ENCODE measurements around the gene XPC. TPM values are rescaled to one million over a fixed set of nuclear protein-coding genes. Genes with fewer than 3 reads are reported as not detected.
"Not testable (repeated sequence)": the region's sequence is repeated elsewhere in the genome, so short reads cannot be mapped to it uniquely, and the experiment has no call there.

The XPC gene
- polyA plus RNA-seq (ENCODE audit: insufficient read length in 12 of 12) = 10 to 100 TPM in 11 of 12 donors, not detected in 1; 15.9 to 38.1 (median 21.5) TPM
- long read RNA-seq, donor 1, partial matches to known transcripts = 237 of 388 reads
- long read RNA-seq, donor 1, other reads (novel, unspliced or antisense) = 149 of 388 reads
- long read RNA-seq, donor 2, partial matches to known transcripts = 0 of 2 reads
- long read RNA-seq, donor 2, other reads (novel, unspliced or antisense) = 0 of 2 reads
- long read RNA-seq, donor 3, partial matches to known transcripts = 0 of 2 reads
- long read RNA-seq, donor 3, other reads (novel, unspliced or antisense) = 0 of 2 reads
- long read RNA-seq, donor 4, partial matches to known transcripts = 48 of 101 reads
- long read RNA-seq, donor 4, other reads (novel, unspliced or antisense) = 53 of 101 reads
- long read RNA-seq, donor 5, partial matches to known transcripts = 0 of 4 reads
- long read RNA-seq, donor 5, other reads (novel, unspliced or antisense) = 0 of 4 reads
- long read RNA-seq, donor 6, partial matches to known transcripts = 0 of 1 reads
- long read RNA-seq, donor 6, other reads (novel, unspliced or antisense) = 0 of 1 reads
- long read RNA-seq, donor 7 = 0 reads
- long read RNA-seq, donor 8, partial matches to known transcripts = 0 of 3 reads
- long read RNA-seq, donor 8, other reads (novel, unspliced or antisense) = 0 of 3 reads
- long read RNA-seq, donor 9, partial matches to known transcripts = 97 of 216 reads
- long read RNA-seq, donor 9, other reads (novel, unspliced or antisense) = 119 of 216 reads
- long read RNA-seq, donor 10, partial matches to known transcripts = 0 of 1 reads
- long read RNA-seq, donor 10, other reads (novel, unspliced or antisense) = 0 of 1 reads
- long read RNA-seq, donor 11, partial matches to known transcripts = 133 of 297 reads
- long read RNA-seq, donor 11, other reads (novel, unspliced or antisense) = 163 of 297 reads

DNA sequence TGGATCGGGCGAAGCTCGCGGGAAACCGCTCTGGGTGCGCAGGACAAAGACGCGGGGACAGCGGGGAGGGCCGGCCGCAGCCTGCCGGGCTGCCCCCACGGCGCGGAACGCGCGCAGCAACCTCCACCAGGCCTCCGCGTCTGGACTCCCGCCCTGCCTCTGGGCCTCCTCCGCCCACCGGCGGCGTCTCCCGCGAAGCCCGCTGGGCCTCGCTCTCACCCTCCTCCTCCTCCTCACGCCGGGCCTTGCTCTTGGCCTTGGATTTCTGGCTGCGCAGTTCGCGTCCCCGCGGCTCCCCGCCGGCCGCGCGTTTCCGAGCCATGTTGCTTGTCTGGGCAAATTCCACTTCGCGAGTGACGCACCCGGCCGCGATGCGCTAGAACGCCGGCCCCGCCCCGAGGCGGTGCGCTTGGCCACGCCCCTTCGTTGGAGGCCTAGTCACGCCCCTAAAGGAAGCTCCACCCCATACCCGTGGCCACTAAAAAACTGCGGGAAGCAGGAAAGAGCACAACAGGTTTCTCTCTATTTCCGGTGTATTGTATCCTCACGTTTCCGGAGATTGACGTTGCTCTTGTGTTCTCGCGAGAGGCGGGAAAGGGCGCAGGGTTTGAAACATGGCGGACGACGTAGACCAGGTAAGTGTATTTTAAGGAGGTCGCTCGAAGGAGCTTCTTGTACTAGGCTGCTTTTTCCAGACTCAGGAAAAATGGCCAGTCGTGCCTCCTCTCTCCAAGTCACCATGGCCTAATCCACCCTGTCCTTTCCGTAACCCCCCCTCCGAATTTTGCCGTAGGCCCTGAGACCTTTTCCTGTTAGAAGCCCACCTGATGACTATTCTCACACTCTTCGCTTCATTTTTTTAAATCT is at the start of gene XPC, which contains the start of gene LSM3:
XPC (minus strand) TSS at position 355 of the 867 bp plus-strand sequence; CDS start at position 322, 33 bp downstream.
LSM3 (plus strand) TSS at position 571 of the 867 bp plus-strand sequence; CDS start at position 615, 44 bp downstream.
- peak; percentile 98 for DNase-seq

DNA sequence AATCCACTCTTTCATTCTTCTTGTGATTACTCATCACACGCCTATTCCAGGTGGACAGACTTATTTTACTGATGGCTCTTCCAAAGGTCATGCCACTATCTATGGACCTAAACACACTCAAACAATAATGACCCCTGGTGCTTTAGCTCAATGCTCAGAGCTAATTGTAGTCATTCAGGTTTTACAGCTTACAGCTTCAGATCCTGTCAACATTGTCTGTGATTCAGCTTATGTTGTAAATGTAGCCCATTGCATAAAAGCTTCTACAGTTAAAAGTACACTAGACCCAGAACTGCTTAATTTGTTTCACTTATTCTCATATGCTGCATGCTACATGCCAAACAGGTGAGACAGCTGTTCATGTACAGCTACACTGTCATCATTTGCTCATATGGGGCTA is 49.5 kb upstream of the XPC start:
- DNase-seq = no peak

DNA sequence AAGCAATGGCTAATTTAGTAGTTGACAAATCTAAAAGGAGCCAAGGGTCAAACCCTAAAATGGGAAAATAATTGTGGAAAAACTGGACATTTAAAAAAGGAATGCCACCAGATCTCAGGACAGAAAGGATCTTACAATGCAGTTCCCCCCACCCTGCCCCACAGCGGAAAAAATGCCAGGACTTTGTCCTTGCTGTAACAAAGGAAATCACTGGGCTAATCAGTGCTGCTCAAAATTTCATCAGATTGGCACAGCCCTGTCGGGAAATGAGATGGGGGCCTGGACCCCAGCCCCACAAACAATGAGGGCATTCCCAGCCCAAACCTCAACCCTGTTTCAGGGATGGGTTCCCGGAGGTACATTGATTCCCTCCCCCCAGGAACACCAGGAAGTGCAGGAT is 48.0 kb upstream of the XPC start:
- not testable (repeated sequence) for DNase-seq

DNA sequence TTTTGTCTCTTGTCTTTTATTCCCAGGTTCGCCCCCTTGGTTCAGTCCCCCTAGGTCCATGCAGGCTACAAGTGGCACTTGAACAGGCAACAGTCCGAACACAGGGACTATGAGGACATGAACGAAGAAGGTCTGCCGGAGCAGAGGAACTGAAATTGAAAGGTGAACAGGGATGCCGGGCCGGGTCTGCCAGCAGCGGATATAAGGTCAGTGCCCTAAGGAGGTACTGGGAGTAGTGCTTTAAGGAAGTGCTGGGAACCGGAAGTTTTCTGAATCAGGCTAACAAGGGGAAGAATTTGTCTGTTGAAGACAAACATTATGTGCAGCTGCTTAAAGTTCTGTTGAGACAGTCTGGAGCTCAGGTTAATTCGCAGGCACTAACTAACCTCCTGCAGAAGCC is 47.0 kb upstream of the XPC start:
- no peak for DNase-seq

DNA sequence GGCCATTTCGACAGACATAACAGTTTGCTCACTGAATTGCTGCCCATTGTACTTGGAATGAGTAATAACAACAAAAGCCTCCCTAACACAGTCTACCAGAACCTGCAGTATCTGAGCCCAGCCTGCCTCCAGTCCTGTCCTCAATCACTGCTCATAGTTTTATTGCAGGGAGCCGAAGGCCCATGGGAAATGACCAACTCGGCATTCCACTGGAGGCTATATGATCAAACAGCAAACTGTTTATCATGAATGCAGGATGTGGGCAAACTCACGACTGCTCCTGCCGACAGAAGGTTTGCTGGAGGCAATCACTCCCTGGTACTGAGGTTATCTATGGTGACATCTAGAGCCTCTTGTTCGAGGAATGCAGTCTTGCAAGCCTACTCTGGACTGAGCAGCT is 46.5 kb upstream of the XPC start:
- DNase-seq = no peak

DNA sequence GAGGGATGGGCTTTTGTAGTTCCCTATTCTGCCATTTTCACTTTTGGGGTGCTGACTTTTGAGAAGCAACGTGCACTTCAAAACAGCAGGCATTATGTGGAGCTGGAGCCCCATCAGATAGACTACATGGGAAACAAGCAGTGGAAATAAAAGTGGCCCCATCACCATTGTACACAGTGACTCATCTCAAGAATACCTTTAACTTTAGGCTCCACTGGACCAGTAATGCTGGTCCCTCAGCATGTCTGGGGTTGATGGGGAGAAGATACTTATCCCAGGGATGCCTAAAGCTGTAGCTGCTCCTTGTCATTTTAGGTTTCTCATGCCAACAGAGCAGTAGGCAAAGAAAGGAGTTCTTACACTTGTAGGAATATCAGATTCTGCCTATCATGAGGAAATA is 45.2 kb upstream of the XPC start:
- DNase-seq = no peak

DNA sequence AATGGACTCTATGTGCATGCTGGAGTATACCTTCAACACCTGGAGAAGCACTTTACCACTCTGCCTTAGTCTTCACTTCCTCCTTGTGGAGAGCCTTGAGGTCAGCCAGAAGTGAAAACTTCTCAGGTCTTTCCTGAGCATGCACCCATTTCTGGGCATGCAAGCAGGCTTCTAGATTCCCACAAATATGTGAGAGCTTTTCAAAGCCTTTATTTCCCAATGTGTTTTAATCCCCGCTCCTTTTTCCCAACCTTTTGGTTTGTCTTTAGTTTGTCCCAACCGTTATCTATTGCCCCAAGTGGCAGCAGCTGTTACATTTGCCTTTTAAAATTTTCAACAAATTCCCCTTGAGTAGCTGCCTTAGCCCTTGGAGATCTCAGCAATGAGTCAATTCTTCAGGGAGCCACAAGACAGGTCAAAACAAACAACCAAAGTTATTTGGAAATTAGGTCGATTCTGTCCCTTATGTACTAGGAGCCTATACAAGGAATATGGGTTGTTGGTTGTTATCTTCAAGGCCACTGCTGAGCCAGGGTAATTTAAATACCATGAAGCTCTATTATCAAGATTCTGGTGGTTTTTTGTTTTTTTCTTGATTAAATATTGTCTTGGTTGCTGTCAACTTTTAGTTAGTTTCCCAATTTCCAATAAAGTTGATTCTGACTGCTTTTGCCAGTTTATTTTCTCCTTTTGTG is 44.6 kb upstream of the XPC start:
- DNase-seq = no peak

DNA sequence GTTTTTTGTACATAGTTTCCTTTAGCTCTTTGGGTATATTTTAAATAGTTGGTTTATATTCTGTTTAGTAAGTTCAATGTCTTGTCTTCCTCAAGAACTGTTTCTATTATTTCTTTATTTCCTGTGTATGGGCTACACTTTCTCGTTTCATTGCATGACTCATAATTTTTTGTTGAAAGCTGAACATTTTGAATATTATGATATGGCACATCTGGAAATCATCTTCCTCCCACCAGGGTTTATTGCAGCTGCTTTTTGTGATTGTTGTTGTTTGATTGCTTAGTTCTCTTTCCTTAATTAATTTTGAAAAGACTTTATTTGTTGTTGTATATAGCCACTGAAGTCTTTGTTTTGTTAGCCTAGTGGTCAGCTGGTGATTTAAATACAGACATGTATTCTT is 44.1 kb upstream of the XPC start:
- DNase-seq = peak; percentile 34

DNA sequence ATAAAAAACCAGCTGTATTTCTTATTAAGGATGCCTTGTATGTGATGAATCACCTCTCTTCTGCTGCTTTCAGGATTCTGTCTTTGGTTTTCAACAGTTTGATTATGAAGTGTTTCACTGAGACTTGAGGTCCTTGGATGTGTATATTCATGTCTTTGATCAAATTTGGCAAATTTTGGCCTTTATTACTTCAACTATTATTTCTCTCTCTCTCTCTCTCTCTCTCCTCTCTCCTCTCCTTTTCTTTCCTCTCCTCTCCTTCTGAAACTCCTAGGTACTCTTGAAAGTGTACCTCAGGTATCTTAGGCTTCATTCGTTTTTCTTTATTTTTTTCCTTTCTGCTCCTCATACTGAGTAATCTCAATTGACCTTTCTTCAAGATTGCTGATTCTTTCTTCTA is 43.5 kb upstream of the XPC start:
- DNase-seq = no peak

DNA sequence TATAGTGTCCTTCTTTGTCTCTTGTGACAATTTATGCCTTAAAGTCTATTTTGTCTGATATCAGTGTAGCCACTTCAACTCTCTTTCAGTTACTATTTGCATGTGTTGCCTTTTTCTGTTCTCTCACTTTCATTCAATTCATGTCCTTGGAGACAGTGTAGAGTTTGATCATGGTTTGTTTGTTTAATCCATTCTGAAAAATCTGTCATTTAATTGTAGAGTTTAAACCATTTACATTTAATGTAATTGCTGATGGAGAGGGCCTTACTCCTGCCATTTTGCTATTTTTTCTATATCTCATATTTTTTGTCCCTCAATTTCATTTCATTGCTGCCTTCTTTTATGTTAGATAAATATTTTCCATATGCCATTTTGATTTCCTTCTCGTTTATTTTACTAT is 42.5 kb upstream of the XPC start:
- DNase-seq = no peak

DNA sequence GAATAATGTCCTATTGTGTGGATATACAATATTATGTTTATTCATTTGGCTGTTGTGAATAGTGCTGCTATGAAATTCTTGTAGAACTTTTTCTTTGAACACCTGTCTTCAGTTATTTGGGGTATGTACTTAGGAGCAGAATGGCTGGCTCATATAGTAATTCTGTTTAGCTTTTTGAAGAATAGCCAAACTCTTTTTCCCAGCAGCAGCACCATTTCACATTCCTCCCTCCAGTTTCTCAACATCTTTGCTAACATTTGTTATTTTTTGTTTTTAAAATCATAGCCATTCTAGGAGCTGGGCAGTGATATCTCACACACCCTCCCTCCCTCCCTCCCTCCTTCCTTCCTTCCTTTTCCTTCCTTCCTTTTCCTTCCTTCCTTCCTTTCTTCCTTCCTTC is 40.0 kb upstream of the XPC start:
- DNase-seq = no peak

DNA sequence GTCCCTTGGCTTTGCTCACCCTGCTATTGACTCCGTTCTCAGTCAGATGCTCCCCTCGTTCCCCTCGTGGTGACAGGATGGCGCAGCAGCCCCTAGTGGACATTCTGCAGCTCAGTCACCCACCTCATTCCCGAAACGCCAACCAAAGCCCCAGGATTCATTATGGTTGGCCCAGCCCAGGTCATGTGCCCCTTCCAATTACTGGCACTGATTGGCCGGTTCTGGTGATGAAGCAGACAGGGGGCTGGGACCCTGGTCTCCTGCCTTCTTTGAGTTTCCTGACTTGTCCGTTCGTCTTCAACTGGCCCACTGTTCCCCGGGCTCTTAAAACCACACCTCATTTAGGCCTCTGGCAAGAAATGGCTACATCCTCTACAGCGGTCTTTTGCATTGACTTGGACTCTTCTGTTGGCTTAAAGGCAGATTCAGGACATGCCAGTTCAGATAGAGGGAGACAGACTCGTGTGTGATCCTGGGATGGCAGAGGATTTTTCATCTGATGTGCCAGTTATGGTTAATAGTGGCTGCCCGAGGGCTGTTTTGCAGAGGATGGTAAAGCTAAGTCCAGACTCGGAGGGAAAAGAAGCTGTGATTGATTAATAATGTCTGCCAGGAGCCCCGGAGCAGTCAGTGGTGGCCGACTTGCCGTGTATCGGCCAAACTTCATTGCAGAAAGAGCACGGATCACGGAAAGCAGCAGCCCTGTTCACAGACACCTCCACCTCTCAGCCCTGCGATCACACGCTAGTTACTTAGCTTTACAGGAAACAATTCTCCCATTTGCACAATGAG is 38.1 kb upstream of the XPC start:
- DNase-seq = peak; percentile 43

DNA sequence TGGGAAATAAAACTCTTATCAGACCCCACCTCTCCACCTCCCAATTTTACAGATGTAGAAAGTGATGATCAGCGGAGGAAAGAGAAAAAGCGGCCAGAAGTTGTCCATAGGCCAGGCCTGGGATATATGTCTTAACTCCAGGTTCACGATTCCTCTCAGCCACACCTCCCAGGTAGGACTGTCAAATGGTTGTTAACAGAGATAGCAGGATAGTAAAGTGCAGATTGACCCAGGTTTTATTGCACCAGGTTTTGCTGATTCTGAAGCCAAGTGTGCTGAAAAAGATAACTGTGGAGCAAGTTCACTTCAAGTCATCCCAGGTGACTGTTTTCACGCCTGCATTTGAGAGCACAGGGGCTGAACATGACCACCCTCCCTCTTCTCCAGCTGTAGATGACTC is 36.4 kb upstream of the XPC start:
- no peak for DNase-seq

DNA sequence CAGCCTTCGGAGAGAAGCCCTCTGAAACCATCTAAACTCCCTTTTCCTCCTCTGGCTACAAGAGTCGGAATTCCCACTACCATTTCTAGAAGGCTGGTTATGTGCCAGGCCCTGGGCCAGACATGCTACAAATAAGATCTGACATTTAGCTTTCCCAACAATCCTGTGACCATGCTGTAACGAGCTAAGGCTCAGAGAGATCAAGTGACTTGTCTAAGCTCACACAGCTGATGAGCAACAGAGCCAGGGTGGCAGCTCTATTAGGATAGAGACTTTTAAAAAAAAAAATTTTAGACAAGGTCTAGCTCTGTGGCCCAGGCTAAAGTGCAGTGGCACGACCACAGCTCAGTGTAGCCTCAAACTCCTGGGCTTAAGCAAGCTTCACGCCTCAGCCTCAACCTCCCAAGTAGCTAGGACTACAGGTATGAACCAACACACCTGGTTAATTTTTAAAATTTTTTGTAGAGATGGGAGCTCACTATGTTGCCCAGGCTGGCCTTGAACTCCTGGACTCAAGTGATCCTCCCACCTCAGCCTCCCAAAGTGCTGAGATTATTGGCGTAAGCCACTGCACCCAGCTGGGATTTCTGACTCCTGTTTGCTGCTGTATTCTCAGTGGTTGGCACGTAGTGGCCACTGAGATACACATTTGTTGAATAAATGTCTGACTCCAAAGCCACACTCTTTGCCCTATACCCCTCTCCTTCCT is 34.8 kb upstream of the XPC start:
- DNase-seq = no peak

DNA sequence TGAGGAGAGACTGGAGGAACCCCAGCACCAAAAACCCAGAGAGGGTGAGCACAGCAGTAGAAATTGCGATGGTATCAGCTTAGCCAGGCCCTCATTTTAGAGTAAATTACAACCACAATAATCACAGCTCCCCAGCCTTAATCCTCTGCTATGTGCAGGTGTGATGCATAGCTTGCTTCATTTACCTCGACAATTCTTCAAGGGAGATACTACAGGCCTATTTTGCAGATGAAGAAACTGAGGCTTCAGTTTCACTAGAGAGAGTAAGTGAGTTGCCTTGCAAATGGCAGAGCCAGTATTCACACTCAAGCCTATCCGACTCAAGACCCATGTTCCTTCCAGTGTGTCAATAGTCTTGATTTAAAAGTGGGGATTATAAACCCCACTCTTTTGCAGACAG is 33.6 kb upstream of the XPC start:
- no peak for DNase-seq

DNA sequence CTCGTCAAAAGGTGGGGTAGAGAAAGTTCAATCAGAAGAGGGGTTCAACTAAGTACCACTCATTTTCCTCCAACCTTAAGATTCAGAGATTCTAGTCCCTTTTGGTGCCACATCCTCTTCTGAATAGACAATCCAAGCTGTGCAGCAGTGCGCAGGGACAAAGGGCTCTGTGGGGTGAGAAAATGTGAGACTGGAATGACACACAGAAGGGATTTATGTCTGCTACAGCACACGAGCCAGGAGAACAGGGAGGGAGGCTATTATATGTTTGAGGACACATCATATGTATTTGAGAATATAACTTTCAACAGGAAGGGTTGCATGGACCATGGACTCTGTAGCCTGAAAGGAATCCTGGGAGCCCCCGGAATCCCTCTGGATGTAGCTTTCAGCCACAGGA is 33.2 kb upstream of the XPC start:
- no peak for DNase-seq

DNA sequence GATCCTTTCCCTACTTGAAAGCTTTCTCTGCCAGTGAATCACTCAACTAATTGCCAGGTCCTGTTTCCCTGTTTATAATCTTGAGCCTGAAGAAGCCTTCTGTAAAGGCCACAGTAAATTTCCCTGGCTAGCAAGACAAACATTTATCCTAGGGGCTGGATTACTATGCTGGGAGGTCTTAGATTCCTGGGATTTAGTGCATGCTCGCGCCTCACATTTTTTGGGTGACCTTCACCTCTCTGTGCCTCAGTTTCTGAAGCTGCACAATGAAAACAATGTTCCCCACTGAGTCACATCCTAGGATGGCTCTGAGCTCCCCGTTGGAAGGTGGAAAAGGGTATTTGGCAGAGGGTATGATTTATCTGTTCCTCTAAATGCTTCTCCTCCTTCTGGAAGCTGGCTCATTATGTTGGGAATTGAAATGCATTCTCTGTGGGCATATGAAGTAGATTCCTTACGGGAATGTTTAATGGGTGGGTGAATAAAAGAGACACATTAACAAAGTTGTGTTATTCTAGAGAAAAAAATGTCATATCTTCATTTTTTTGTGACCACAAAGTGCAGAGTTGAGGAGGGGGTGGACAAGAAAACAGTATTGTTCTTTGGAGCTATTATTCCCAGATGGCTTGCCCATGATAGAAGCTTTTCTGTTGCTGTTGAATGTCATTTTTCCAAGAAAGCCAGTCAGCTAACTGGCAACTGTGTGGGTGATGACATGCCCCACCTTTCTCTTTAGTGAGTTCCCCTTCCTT is 32.6 kb upstream of the XPC start:
- DNase-seq = no peak

DNA sequence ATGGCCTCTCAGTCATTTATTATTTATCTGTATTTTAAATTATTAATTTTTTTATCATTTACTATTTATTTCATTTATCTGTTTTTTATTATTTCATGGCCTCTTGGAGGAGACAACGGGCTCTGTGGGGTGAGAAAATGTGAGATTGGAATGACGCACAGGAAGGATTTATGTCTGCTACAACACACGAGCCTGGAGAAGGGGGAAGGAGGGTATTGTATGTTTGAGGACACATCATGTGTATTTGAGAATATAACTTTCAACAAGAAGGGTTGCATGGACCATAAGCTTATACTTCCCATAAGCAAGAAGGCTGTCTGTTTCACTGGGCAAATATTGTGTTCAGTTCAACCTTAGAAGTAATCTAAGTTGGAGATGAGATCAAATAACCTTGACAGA is 31.9 kb upstream of the XPC start:
- no peak for DNase-seq
